Hepatocyte (in vitro differentiated cells): Measurements from ENCODE around the gene PRMT7.

ENCODE experiments used
- CTCF ChIP-seq: fragments of 200-600 bp; sonication (generic); IDR thresholded peaks from 2 replicates; pipeline ENCODE4 v1.5.1; 2016; ENCODE audit warnings: antibody characterized with exemption, mild to moderate bottlenecking; ENCODE audit not compliant: poor library complexity
- EZH2phosphoT487 ChIP-seq: fragments of 200-600 bp; sonication (generic); IDR thresholded peaks from one replicate; pipeline ENCODE4 v1.6.1; 2018; ENCODE audit warnings: antibody characterized with exemption, mild to moderate bottlenecking, low read depth, moderate library complexity; ENCODE audit not compliant: unreplicated experiment, severe bottlenecking

DNA sequence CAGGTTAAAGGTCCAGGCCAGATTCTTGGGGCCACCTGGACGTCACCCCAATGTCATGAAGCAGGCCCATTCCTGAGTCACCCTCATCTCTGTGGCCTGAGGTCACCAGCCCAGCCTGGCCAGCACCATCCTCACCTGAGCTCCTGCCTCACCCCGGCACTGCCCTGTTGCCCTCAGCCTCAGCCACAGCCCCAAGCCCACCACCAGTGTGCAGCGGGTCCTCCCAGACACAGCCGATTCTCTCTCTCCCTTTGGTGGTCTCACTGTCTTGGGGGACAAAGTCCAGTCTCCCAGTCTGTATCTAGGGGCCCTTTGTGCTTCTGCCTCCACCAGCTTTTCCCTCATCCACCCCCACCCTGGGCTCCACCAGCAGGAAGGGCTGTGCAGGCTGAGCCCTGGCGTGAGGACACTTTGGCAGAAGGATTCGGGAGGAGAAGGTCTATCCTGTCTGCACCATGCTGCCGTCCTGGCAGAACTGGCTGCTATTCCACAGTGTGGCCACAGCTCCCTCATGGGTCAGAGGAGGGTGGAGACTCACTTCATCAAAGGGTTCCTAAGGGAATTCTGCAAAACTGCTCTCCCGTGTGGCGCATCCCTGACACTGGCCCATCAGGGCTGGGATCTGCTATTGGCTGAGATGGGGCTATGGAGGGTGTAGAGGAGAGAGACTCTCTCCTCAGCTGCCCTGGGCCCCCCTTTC lies 64.3 kb downstream of the PRMT7 start:
- TF ChIP-seq EZH2phosphoT487 (no peak), CTCF (no peak)
